Measurements from ENCODE around the gene WDR46.

- TF ChIP-seq SUZ12 (IDR thresholded peaks at IDR 0.05; ENCODE audit: extremely low read depth, insufficient read depth, insufficient read length) (no peak), ZNF274 (IDR thresholded peaks at IDR 0.05; ENCODE audit: low read depth, low read length) (no peak)
Measured at GRCh38 chr6:33321227-33321626, 32.2 kb upstream of the WDR46 start.

Measured in NT2/D1 (cell line).